ENCODE measurements around the gene OXSR1.
"Not testable (repeated sequence)": the region's sequence is repeated elsewhere in the genome, so short reads cannot be mapped to it uniquely, and the experiment has no call there.

The OXSR1 gene

GRCh38 chr3:38177181-38177580 is 11.8 kb downstream of the OXSR1 start:
- TF ChIP-seq POLR2A (IDR thresholded peaks at IDR 0.05; ENCODE audit: extremely low read depth, insufficient read length) (no peak), MAX (IDR thresholded peaks at IDR 0.05; ENCODE audit: low read depth, low read length) (no peak), MYC (IDR thresholded peaks at IDR 0.05; ENCODE audit: low read depth, low read length) (no peak)
- TF ChIP-seq, protein P1, sequence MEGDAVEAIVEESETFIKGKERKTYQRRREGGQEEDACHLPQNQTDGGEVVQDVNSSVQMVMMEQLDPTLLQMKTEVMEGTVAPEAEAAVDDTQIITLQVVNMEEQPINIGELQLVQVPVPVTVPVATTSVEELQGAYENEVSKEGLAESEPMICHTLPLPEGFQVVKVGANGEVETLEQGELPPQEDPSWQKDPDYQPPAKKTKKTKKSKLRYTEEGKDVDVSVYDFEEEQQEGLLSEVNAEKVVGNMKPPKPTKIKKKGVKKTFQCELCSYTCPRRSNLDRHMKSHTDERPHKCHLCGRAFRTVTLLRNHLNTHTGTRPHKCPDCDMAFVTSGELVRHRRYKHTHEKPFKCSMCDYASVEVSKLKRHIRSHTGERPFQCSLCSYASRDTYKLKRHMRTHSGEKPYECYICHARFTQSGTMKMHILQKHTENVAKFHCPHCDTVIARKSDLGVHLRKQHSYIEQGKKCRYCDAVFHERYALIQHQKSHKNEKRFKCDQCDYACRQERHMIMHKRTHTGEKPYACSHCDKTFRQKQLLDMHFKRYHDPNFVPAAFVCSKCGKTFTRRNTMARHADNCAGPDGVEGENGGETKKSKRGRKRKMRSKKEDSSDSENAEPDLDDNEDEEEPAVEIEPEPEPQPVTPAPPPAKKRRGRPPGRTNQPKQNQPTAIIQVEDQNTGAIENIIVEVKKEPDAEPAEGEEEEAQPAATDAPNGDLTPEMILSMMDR (IDR thresholded peaks at IDR 0.05; ENCODE audit: low read depth, low read length): no peak
- no peak overlapping the region for H3K4me3 ChIP-seq (ENCODE audit: low read depth, low read length)
- DNase-seq (ENCODE audit: low read depth): no peak

DNA sequence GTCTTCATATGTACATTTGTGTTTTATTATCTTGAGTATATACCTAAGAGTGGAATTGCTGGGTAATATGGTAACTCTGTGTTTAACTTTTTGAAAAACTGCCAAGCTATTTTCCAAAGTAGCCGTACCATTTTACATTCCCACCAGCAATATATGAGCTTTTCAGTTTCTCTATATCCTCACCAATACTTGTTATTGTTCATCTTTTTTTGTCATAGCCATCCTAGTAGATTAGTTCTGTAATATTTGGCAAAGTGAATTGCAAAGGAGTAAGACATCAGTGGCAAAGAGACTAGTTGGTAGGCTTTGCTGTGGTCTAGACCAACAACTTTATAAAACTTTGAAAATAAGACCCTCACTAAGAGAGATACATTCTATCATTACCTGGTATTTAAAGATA is 21.4 kb downstream of the OXSR1 start:
- no peak overlapping the region for H3K4me3 ChIP-seq (ENCODE audit: low read depth, low read length)

GRCh38 chr3:38190481-38190881 is 25.1 kb downstream of the OXSR1 start:
- H3K4me3 ChIP-seq (ENCODE audit: low read depth, low read length): no peak overlapping the region
- DNase-seq (ENCODE audit: low read depth): no peak
- TF ChIP-seq MYC (IDR thresholded peaks at IDR 0.05; ENCODE audit: low read depth, low read length) (no peak), MAX (IDR thresholded peaks at IDR 0.05; ENCODE audit: low read depth, low read length) (no peak), POLR2A (IDR thresholded peaks at IDR 0.05; ENCODE audit: extremely low read depth, insufficient read length) (no peak)
- TF ChIP-seq, protein P1 (IDR thresholded peaks at IDR 0.05; ENCODE audit: low read depth, low read length): no peak

More for the DNA sequence above, 21.4 kb downstream of the OXSR1 start:
- no peak for DNase-seq (ENCODE audit: low read depth)
- TF ChIP-seq, protein P1 (IDR thresholded peaks at IDR 0.05; ENCODE audit: low read depth, low read length): no peak
- TF ChIP-seq POLR2A (IDR thresholded peaks at IDR 0.05; ENCODE audit: extremely low read depth, insufficient read length) (no peak), MAX (IDR thresholded peaks at IDR 0.05; ENCODE audit: low read depth, low read length) (no peak), MYC (IDR thresholded peaks at IDR 0.05; ENCODE audit: low read depth, low read length) (no peak)

DNA sequence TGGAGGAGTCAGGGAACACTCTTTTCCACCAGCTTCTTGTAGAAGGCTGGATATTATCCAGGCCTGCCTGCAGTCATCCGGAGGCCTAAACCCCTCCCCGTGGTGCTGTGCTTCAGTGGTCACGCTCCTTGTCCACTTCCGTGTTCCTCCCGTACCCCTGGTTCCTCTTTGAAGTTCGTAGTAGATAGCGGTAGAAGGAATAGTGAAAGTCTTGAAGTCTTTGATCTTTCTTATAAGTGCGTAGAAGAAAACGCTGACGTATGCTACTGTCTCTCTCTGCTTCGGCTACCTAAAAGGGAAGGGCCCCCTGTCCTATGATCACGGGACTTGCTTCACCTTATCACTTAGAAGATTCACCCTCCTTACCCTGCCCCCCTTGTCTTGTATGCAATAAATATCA is 37.6 kb downstream of the OXSR1 start:
- not testable (repeated sequence) for DNase-seq (ENCODE audit: low read depth); H3K4me3 ChIP-seq (ENCODE audit: low read depth, low read length)

GRCh38 chr3:38203690-38204089 is 38.4 kb downstream of the OXSR1 start:
- no peak overlapping the region for H3K4me3 ChIP-seq (ENCODE audit: low read depth, low read length)
- no peak for DNase-seq (ENCODE audit: low read depth)
- TF ChIP-seq MYC (IDR thresholded peaks at IDR 0.05; ENCODE audit: low read depth, low read length) (no peak), POLR2A (IDR thresholded peaks at IDR 0.05; ENCODE audit: extremely low read depth, insufficient read length) (no peak), MAX (IDR thresholded peaks at IDR 0.05; ENCODE audit: low read depth, low read length) (no peak)
- TF ChIP-seq, protein P1 (IDR thresholded peaks at IDR 0.05; ENCODE audit: low read depth, low read length): no peak

- TF ChIP-seq POLR2A (IDR thresholded peaks at IDR 0.05; ENCODE audit: extremely low read depth, insufficient read length): no peak
- no peak for TF ChIP-seq MAX (IDR thresholded peaks at IDR 0.05; ENCODE audit: low read depth, low read length)
- no peak for TF ChIP-seq MYC (IDR thresholded peaks at IDR 0.05; ENCODE audit: low read depth, low read length)
- TF ChIP-seq, protein P1 (IDR thresholded peaks at IDR 0.05; ENCODE audit: low read depth, low read length): no peak
- H3K4me3 ChIP-seq (ENCODE audit: low read depth, low read length): no peak overlapping the region
- no peak for DNase-seq (ENCODE audit: low read depth)
Measured at GRCh38 chr3:38204599-38205471, 39.5 kb downstream of the OXSR1 start.
